DND-41 (cell line): ENCODE results near the gene TOLLIP.

Experiments
- ATAC-seq: fragments of 200-7000 bp; cut with Tn5 transposase; 3 replicates; pipeline ENCODE4 v1.9.1; 2021; ENCODE audit warnings: low read depth; ENCODE audit not compliant: insufficient read depth
- DNase-seq: peaks from one replicate; pipeline ENCODE4 v3.0.0-alpha.2; 2020
- H2AFZ ChIP-seq: 2 replicates; pipeline ENCODE4 v1.6.0; 2012; ENCODE audit warnings: low read depth, low read length
- H3K27ac ChIP-seq: 2 replicates; pipeline ENCODE4 v1.5.1; 2012; ENCODE audit warnings: low read length, inconsistent platforms
- H3K27me3 ChIP-seq: fragments of 200-600 bp; sonication (generic); 2 replicates; pipeline ENCODE4 v1.6.0; 2012; ENCODE audit warnings: low read length, mild to moderate bottlenecking, inconsistent platforms; ENCODE audit not compliant: insufficient read depth, poor library complexity
- H3K36me3 ChIP-seq: 2 replicates; pipeline ENCODE4 v1.5.1; 2012; ENCODE audit warnings: low read length, inconsistent platforms; ENCODE audit not compliant: insufficient read depth
- H3K4me1 ChIP-seq: 2 replicates; pipeline ENCODE4 v1.5.1; 2012; ENCODE audit warnings: mild to moderate bottlenecking, low read length; ENCODE audit not compliant: insufficient read depth
- H3K4me2 ChIP-seq: 2 replicates; pipeline ENCODE4 v1.6.0; 2012; ENCODE audit warnings: mild to moderate bottlenecking, moderate library complexity, low read length, inconsistent platforms; ENCODE audit not compliant: insufficient read depth
- H3K4me3 ChIP-seq, 2 experiments: fragments of 200-600 bp in 1 of 2; shearing (Covaris generic) in 1 of 2; 2 replicates each; pipeline ENCODE4 v1.5.1; 2012 to 2016; ENCODE audit warnings: inconsistent platforms in 2 of 2, low read length in 2 of 2, mild to moderate bottlenecking in 2 of 2, low read depth in 1 of 2, moderate library complexity in 1 of 2
- H3K79me2 ChIP-seq: 2 replicates; pipeline ENCODE4 v1.6.0; 2012; ENCODE audit warnings: low read length, inconsistent platforms; ENCODE audit not compliant: insufficient read depth
- H3K9ac ChIP-seq: 2 replicates; pipeline ENCODE4 v1.6.0; 2012; ENCODE audit warnings: low read depth, mild to moderate bottlenecking, inconsistent platforms, low read length, moderate library complexity
- H3K9me3 ChIP-seq: 2 replicates; pipeline ENCODE4 v1.5.1; 2012; ENCODE audit warnings: low read length, moderate library complexity, mild to moderate bottlenecking, inconsistent platforms; ENCODE audit not compliant: insufficient read depth, severe bottlenecking
- H4K20me1 ChIP-seq: 2 replicates; pipeline ENCODE4 v1.6.0; 2012; ENCODE audit warnings: low read length; ENCODE audit not compliant: insufficient read depth
- CTCF ChIP-seq: IDR thresholded peaks from 2 replicates; pipeline ENCODE4 v1.5.1; 2012; ENCODE audit warnings: borderline replicate concordance, low read length, moderate library complexity, mild to moderate bottlenecking; ENCODE audit not compliant: poor library complexity, severe bottlenecking; ENCODE audit errors: extremely low read depth
- EZH2 ChIP-seq: IDR thresholded peaks from 3 replicates; pipeline ENCODE4 v1.6.1; 2012; ENCODE audit warnings: borderline replicate concordance, low read depth, mild to moderate bottlenecking, moderate library complexity, low read length, inconsistent platforms; ENCODE audit not compliant: severe bottlenecking

The TOLLIP gene

GRCh38 chr11:1277936-1278512 is 31.4 kb downstream of the TOLLIP start:
- Histone ChIP-seq H4K20me1 (peaks cover 1% of the 10 kb centered on the region; the same call in 1 of the 2 replicates), H3K36me3 (peaks cover 60% of the 10 kb centered on the region)

GRCh38 chr11:1276866-1277615 is 32.4 kb downstream of the TOLLIP start:
- H3K4me2 ChIP-seq: no peak overlapping the region
- H4K20me1 ChIP-seq: no peaks in the 10 kb centered on the region
- no peaks in the 10 kb centered on the region for H3K4me1 ChIP-seq
- no peak overlapping the region for H3K27ac ChIP-seq
- H3K79me2 ChIP-seq: no peaks in the 10 kb centered on the region
- H3K27me3 ChIP-seq: no peaks in the 10 kb centered on the region
- no peak overlapping the region for H2AFZ ChIP-seq
- no peaks in the 10 kb centered on the region for H3K9me3 ChIP-seq
- H3K36me3 ChIP-seq: peaks cover 58% of the 10 kb centered on the region
- H3K4me3 ChIP-seq: no peak overlapping the region
- no peak for TF ChIP-seq EZH2
- TF ChIP-seq CTCF: no peak
- no peak overlapping the region for H3K9ac ChIP-seq
- no peak for DNase-seq
- ATAC-seq: no peak

More at GRCh38 chr11:1277936-1278512, 31.4 kb downstream of the TOLLIP start:
- Histone ChIP-seq H3K4me1 (no peaks in the 10 kb centered on the region), H3K4me3 (no peak overlapping the region), H3K79me2 (no peaks in the 10 kb centered on the region), H3K27me3 (no peaks in the 10 kb centered on the region), H3K4me2 (no peak overlapping the region), H3K9ac (no peak overlapping the region), H2AFZ (no peak overlapping the region), H3K27ac (no peak overlapping the region), H3K9me3 (no peaks in the 10 kb centered on the region)
- DNase-seq (no peak), ATAC-seq (no peak)
- TF ChIP-seq EZH2 (no peak), CTCF (no peak)

GRCh38 chr11:1276041-1276790 is 33.2 kb downstream of the TOLLIP start:
- H3K27ac ChIP-seq: no peak overlapping the region
- H3K27me3 ChIP-seq: no peaks in the 10 kb centered on the region
- no peak for DNase-seq
- no peak for ATAC-seq
- H3K79me2 ChIP-seq: no peaks in the 10 kb centered on the region
- H3K4me2 ChIP-seq: no peak overlapping the region
- no peak for TF ChIP-seq EZH2
- no peak for TF ChIP-seq CTCF
- no peak overlapping the region for H3K9ac ChIP-seq
- H3K36me3 ChIP-seq: peaks cover 50% of the 10 kb centered on the region
- no peak overlapping the region for H2AFZ ChIP-seq
- H3K4me1 ChIP-seq: no peaks in the 10 kb centered on the region
- no peaks in the 10 kb centered on the region for H4K20me1 ChIP-seq
- H3K4me3 ChIP-seq: no peak overlapping the region
- H3K9me3 ChIP-seq: no peaks in the 10 kb centered on the region
